Measurements from ENCODE around the gene IL27RA.

- no peak for TF ChIP-seq CTCF (IDR thresholded peaks at IDR 0.05; ENCODE audit: borderline replicate concordance, extremely low read depth, low read length, poor library complexity, severe bottlenecking)
- TF ChIP-seq EZH2 (IDR thresholded peaks at IDR 0.05; ENCODE audit: borderline replicate concordance, low read depth, low read length, severe bottlenecking): no peak
Measured at GRCh38 chr19:14023404-14024235, 7.9 kb upstream of the IL27RA start.

Data from DND-41 (cell line).